Right renal pelvis (tissue), 4 donors: Measurements from ENCODE around the gene ADAM15. TPM values are rescaled to one million over a fixed set of nuclear protein-coding genes. Genes with fewer than 3 reads are reported as not detected.

Experiments
- DNase-seq, 4 donors: peaks; one replicate each; pipeline ENCODE4 v3.0.0-alpha.2; 2013; ENCODE audit warnings: low read depth in 4 of 4, low spot score in 3 of 4, missing footprints in 1 of 4
- polyA plus RNA-seq, 4 donors: library from polyadenylated mRNA; unstranded; fragments of 120-200 nt; gene quantifications; one replicate each; pipeline ENCODE4 v1.2.1, GENCODE V29; 2013; ENCODE audit not compliant: insufficient read length in 4 of 4

Gene ADAM15
- polyA plus RNA-seq, 4 donors = 42.9 to 63.4 (median 44.4) TPM

DNA sequence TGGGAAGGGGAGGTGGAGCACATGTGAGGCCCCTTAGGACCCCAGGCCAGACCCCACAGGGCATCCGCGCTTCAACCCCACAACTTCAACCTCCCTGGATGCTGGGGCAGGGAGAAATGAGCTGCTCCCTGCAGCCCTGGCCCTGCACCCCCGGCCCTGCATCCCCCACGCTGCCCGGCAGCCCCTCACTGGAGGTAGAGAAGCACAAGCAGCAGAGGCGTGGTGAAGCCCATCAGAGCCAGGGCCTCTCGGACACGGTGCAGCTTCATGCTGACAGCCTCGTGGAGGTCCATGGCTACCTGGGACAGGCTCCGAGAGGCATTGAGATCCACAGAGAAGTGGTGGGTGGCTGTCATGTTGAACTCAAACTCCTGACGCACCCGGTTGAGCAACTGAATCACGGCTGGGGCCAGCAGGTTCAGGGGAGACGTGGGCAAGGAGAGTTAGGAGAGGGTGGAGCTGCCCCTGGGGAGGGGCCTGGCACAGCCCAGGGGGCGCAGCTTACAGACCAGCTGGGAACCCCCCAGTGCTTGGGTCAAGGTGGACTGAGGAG is 20.8 kb upstream of the ADAM15 start:
- DNase-seq = no peak

DNA sequence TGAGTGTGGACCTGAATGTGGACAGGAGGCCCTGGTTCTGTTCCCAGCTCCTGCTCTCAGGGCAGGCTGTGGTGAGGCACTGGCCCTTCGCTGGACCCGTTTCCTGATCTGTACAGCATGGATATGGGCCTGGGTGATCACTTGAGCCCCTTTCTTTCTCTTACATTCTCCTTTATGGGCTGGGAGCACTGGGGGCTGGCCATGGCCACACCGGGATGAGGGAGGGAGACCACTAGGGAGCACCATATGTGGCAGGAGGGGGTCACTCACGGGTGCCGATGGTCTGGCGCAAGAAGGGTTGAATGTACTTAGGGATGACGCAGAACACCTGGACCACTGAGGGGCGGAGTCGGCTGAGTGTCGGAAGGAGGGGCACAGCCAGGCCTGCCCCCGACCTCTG is 20.2 kb upstream of the ADAM15 start:
- no peak for DNase-seq

DNA sequence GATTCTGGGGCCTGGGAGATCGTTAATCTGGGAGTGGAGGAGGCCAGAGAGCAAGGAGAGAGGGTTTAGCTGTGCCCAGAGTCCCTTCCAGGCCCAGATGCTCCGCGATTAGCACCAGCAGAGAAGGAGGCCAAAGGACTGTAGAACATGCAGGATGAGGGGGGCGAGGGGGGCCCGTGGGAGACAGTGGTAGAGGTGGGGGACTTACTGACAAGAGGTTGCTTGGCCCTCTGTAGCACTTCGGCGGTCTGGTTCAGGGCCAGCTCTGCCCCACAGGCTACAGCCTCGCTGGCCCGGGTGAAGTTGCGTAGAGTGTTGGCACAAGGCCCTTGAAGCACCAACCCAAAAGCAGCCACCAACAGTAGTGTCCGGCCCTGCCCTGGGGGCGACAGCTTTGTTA is 18.2 kb upstream of the ADAM15 start:
- no peak for DNase-seq

DNA sequence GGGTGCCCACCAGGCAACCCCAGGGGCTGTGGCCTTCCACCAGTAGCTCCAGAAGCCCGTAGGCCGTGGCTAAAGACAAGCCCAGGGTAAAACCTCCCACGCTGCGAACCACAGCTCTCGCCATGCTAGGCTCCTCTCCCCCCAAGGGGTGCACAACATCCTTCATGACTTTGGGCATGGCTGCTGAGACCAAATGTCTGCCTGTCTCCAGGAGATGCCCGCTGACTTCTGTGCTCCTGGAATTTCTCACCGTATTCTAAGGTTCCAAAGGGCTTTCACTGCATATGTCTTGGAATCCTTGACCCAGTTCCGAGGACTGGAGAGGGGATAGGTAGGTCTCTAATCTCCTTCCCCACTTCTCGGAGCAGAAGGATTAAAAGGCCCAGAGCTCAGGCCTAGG is 17.6 kb upstream of the ADAM15 start, which contains the start of the genes DCST1 and DCST2:
Gene DCST1, plus strand, starts transcription at position 301 of the 400 bp plus-strand sequence. CDS start 213 bp downstream, outside the sequence.
Gene DCST2, minus strand, starts transcription at position 258 of the 400 bp plus-strand sequence. Its CDS starts 80 bp downstream, at position 178.
- no peak for DNase-seq

DNA sequence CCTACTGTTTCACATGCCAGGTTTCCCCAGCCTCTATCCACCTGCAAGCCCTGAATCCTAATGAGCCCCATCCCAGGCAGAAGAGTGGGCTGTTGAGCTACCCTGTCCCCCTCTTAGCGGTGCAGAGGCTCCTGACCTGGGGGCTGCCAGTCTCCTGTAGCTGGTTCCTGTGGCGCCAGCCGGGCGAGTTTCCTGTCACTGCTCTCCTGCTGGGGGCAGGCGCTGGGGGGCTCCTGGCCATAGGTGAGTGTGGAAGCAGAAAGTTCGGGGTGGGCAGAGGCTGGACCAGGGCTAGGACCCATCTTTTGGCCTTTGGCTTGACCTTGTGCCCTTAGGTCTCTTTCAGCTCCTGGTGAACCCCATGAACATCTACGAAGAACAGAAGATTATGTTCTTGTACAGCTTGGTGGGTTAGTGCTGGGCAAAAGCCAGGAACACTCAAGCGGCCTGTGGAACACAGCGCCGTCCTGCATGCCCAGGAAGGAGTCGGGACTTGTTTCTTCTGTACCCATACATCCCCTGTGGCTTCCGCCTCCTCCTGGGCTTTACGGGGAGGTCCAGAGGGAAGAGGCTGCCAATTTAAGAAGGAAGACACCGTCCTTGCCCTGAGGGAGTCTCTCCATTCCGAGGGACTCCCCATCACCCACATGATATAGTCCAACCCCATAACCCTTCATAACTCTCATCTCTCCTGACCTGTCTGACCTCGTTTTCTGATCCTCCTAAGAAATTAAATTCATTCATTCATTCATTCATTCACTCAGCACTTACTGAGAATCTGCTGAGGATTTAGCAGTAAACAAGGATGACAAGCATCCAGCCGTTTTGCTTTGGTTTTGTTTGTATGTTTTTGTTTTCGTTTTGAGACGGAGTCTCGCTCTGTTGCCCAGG is 16.6 kb upstream of the ADAM15 start:
- DNase-seq = no peak

DNA sequence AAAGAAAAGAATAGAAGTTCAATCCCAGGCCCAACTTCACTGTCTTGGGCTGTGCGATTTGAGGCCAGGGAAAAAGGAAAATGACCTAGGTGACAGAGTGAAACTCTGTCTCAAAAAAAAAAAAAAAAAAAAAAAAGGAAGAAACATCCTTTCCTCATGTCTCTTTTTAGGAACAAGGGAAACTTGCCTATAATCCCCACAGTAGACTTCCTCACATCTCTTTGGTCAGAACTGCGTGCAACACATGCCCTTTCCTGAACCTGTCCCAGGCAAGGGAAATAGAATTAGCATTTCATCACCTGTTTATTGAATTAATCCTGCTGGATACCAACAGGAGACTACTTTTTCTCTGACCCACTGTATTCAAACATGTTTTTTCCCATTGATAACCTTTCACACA is 15.2 kb upstream of the ADAM15 start:
- no peak for DNase-seq

DNA sequence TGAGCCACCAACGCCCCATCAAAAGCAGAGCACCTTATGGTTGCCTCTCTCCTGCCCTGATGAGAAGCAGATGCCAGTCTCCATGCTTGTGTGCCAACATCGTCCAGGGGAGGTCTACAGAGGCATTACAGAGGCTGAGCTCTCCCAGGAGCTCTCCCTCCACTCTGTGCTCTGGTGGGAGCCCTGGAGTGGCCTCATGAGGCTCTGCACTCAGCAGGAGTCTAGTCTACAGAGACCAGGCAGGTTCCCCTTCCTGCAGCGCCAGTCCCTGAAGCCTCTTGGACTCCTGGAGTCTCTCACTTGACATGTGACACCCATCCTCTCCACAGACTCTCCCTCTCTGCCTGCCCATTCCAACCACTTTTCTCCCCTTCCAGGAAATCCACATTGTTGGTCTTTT is 14.1 kb upstream of the ADAM15 start:
- DNase-seq = no peak

DNA sequence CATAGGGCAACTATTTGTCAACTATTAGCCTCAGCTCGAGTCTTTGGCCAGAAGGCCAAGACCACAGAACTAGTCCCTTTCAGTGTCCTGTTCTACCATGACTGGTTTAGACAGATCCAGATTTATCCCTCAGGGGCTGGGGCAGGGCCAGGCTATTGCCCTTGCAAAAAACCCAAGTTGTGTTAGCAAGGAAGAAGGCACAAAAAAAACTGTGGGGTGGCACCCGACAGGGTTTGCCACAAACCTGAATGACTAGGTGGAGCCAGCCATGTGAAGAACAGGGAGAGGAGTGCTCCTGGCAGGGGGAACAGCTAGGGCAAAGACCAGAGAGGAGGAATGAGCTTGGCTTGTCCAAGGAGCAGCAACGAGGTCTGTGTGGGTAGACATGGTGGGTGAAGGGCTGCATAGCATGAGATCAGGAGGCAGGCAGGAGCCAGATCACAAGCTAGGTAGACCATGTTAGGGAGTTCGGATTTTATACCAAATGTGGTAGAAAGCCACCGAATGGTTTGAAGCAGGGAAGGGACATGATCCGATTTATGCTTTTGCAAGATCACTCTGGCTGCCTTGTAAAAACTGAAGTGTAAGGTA is 13.2 kb upstream of the ADAM15 start:
- no peak for DNase-seq

DNA sequence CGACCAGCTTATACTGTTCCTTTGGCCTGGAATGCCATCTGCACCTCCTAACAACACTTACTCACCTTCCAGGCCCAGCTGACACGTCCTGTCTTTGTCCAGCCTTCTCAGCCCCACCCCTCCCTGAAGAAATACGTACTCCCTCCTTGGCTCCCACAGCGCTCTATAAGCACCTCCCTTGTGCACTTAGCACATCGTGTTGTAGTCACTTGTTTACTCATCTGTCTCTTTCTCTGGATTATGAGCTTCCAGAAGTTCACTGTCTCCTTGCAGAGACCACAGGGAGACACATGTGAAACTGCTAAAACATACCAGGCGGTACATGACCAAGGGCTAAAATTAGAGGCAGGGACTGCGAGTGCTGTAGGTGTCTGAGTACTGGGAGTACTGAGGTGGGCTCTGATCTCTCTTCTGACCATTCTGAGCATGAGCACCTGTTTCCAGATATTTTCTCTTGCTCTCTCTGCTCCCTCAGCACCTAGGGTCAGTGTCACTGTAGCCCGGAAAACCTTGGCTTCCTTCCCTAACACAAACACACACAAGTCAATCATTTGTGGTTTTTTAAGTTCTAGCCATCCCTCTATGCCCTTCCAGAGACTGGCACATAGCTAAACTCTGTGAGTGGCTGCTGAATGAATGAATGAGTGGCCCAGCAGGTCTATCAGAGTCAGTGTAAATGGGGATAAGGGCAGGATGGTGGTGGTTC is 12.4 kb upstream of the ADAM15 start:
- no peak for DNase-seq

DNA sequence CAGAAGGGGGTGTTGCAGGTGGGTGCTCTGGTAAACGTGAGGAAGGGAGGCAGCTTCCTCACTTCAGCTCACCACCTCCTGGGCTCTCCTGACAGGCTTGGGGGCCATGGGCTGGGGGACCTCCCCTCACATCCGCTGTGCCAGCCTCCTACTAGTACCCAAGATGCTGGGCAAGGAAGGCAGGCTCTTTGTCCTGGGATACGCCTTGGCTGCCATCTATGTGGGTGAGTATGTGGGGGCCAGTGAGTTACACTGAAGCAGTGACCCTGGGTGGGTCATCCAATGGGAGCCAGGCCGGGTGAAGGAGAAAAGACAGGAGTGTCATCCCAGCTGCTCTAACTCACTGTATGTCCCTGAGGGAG is 11.8 kb upstream of the ADAM15 start:
- no peak for DNase-seq

DNA sequence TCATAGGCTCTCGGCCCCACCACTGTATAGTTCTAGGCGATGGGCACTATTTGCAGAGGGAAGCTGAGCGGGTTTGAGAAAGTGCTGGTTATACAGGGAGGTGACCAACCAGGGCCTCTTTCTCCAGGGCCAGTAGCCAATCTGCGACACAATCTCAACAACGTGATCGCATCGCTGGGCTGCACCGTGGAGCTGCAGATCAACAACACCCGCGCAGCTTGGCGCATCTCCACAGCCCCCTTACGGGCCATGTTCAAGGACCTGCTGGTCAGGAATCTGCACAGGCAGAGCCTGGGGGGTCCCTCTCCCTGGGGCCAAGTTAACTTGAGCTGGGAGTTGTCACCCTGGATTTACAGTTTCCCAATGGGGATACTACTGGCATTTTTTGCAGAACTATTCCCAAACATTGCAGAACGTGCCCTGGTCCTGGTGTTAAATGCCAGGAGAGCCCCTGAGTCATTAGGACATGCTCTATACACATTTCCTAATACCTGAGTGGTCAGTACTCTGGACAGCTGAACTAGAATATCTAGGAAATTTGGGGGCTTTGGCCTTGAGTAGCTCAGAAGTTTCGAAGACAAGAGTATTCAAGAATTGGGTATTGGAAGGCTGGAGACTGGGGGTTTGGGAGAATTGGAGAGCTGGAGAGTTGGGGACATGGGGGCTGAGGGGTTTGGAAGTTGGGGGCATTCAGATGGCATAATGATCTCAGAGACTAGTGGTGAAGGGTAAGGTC is 10.6 kb upstream of the ADAM15 start:
- no peak for DNase-seq

DNA sequence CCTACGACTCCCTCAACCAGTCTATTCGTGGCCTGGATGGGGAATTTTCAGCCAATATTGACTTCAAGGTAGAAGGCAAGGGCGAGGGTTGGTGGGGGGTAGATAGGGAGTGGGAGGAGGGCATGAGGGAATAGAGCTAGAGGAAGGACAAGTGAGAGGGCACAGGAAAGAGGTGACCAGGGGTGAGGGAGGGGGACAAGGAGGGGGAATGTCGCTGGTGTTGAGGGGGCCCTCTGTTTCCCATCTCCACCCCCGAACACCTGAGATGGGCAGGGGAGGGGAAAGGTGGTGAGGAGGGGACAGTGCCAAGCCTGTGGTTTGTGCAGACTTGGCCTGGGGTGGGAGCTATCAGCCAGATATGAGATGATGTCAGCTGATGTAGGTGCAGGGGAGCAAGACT is 8.3 kb upstream of the ADAM15 start:
- no peak for DNase-seq

DNA sequence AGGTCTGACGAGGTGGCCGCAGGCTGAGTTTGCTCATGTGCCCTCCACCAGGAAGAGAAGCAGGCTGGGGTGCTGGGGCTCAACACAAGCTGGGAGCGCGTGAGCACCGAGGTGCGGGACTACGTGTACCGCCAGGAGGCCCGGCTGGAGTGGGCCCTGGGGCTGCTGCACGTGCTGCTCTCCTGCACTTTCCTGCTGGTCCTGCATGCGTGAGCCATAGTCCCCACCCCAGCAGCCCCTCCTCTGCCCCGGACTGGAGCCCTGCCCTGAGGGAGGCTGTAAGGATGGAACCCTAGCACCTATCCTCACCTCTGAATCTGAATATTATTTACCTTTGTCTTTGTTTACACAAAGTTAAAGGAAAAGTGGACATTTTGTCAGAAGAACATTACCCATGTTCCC is 7.8 kb upstream of the ADAM15 start:
- DNase-seq = no peak

DNA sequence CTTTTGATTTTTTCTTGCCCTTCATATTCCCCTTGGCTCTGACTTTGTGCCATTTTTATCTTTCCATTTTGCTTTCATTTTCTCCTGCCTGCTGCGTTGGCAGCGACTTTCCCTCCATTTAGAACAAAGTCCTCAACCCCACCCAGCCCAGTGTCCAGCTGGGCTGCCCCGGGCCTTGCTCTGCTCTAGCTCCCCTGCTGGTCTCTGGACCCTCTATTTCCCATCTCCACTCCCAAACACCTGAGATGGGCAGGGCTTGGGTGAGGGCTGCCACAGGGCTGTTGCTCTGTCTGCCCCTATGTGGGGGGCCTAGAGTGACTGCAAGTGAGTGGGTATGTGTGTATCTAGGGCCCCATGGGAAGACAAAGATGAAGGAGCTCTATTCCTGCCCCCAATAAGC is 7.3 kb upstream of the ADAM15 start:
- no peak for DNase-seq

DNA sequence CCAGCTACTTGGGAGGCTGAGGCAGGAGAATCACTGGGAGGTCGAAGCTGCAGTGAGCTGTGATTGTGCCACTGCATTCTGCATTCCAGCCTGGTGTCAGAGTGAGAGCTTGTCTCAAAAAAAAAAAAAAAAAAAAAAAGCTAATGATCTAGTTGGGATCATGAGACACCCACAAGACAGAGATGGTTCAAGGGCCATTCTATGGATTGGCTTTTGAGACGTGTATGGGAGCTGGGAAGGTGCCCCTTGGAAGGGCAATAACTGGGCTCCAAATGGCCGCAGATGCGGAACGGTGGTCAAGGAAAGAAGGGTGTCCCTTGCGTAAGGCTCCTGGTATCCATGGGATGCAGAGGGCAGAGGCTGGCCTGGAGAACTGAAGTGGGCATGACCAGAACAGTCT is 6.8 kb upstream of the ADAM15 start:
- DNase-seq = no peak

DNA sequence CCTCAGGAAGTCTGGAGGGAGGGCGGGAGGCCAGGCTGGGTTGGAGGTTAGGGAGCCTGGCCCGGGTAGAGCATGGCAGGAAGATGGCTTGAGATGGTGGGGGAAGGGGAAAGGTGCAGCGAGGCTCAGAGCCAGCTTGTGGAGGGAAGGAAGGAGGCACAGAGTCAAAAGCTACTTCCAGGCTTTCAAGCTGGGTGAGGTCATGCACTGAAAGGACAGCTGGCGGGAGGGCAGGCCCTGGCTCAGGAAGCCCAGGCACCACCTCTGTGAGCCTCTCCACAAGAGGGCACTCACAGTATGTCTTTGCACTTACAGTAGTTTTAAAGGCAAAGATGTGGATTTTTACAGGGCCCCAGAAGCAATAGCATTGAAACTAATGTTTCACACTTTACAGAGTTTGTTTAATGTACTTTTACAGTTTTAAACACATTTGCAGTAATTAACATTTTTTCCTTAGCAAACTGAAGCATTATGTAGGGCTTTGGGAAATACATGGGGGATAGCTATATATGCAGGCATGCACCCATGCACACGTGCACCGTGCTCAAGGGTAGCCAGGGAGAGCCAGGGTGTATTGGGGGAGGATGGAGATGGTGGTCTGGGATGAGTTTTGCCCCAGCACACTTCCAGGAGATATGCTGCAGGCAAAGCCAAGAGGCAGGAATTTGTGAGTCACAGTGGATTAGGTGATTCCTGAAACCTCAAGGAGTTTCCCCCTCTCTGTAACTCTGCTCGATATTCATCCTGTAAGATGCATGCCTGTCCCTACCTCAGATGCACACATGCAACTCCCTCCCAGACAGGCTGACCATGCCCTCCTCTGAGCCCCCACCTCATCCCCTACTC is 6.1 kb upstream of the ADAM15 start:
- DNase-seq = no peak

DNA sequence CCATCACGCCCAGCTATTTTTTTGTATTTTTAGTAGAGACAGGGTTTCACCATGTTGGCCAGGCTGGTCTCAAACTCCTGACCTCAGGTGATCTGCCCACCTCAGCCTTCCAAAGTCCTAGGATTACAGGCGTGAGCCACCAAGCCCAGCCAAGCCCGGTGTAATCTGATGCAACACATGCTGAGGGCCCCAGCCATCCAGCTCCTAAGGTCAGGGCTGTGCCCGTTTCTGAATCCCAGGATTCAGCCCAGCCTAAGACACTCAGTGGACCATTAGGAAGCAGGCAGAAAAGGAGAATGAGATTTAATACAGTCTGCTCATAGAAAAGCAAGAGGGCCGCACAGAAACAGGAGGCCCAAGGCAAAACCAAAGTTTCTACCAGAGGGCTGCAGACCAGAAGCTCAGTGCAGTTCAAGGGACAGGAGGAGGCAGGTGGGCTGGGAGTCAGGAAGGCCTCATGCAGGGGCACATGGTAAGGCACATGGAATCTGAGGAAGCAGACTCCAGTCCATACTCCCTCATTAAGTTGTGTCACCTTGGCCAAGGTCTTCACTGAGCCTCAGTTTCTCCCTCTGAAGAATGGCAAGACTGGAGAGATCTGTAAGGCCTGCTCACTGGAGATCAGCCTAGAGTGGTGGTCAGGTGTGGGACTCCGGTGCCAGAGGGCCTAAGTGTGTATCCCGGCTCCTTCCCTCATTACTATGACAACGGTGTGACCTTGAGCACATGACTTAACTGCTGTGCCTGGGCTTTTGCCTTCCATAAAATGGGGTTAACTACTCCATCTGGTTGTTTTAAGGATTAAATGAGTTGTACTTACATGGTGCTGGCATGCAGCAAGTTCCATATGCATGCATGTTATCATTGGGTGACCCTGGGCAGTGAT is 2.4 kb upstream of the ADAM15 start:
- DNase-seq = no peak

DNA sequence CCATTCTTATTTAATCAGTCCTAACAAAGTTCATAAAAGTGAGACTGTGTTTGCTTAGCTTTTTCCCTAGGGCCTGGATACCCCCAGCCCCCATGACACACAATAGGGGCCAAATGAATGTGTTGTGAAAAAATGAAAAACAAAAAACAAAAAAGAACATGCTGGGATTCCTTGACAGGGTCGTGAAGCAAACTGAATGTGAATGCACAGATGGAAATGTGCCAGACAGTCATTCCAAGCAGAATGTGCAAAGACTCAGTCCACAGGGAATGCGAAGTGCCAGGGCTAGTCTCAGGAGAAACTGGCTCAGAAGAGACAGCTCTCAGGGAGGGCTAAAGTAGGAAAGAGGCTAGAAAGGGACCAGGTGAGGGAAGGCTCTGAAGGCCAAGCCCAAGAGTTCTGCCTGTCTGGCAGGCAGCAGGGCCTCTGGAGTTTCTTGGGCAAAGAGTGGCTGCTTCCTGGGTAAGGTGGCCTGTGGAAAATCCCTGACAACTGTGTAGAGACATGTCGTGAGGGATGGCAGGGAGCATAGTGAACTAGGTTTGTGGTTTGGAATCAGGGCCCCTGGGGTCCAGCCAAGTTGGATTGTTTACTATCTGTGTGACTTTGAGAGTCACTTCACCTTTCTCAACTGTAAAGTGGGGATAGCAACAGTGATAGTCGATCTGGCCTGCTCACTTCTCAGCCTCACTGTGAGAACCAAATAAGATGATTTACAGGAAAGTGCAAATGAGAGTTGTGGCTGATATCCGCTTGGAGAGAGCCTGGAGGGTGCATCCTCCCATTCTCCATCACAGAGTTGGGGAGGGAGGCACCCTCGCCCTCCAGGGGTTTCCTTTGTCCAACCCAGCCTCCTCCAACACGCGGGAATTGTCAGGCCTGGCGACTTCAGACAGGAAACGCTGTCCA is 1.2 kb upstream of the ADAM15 start:
- no peak for DNase-seq
